Liver (tissue), 9 donors: Measurements from ENCODE around the gene TRIM9. TPM values are rescaled to one million over a fixed set of nuclear protein-coding genes. Genes with fewer than 3 reads are reported as not detected.

Experiments used
- DNase-seq: peaks from one replicate; pipeline ENCODE4 v3.0.0-alpha.2; 2017; ENCODE audit warnings: low spot score
- H3K27ac ChIP-seq, 2 donors: one replicate each; pipeline ENCODE4 v1.7.0; 2013; ENCODE audit warnings: inconsistent platforms in 2 of 2, low read length in 2 of 2, control low read depth in 1 of 2, low read depth in 1 of 2, mild to moderate bottlenecking in 1 of 2
- H3K27me3 ChIP-seq, 4 donors: one replicate each; pipeline versions ENCODE4 v1.6.1 to v1.7.0; 2013; ENCODE audit warnings: low read length in 3 of 4, inconsistent platforms in 1 of 4, mild to moderate bottlenecking in 1 of 4, moderate library complexity in 1 of 4; ENCODE audit not compliant: control insufficient read depth in 4 of 4, insufficient read depth in 4 of 4
- H3K36me3 ChIP-seq, 4 donors: one replicate each; pipeline versions ENCODE4 v1.6.1 to v1.7.0; 2013; ENCODE audit warnings: low read length in 3 of 4, mild to moderate bottlenecking in 3 of 4, low read depth in 1 of 4, moderate library complexity in 1 of 4; ENCODE audit not compliant: control insufficient read depth in 4 of 4, insufficient read depth in 3 of 4
- H3K4me1 ChIP-seq, 4 donors: one replicate each; pipeline versions ENCODE4 v1.6.1 to v1.7.0; 2013; ENCODE audit warnings: low read length in 3 of 4, mild to moderate bottlenecking in 3 of 4, moderate library complexity in 1 of 4; ENCODE audit not compliant: control insufficient read depth in 4 of 4, insufficient read depth in 4 of 4
- H3K4me3 ChIP-seq, 3 donors: one replicate each; pipeline versions ENCODE4 v1.6.1 to v1.7.0; 2013; ENCODE audit warnings: low read length in 3 of 3, control low read depth in 1 of 3, low read depth in 1 of 3, mild to moderate bottlenecking in 1 of 3
- H3K9ac ChIP-seq, 2 donors: one replicate each; pipeline ENCODE4 v1.7.0; 2013; ENCODE audit warnings: low read length in 2 of 2, mild to moderate bottlenecking in 2 of 2, moderate library complexity in 2 of 2, control low read depth in 1 of 2, low read depth in 1 of 2
- H3K9me3 ChIP-seq, 4 donors: one replicate each; pipeline versions ENCODE4 v1.6.1 to v1.7.0; 2013; ENCODE audit warnings: low read length in 3 of 4; ENCODE audit not compliant: control insufficient read depth in 4 of 4
- EGR1 ChIP-seq, 2 donors: IDR thresholded peaks; 2 replicates each; pipeline ENCODE4 v1.6.1; 2016 to 2018; ENCODE audit warnings: antibody characterized with exemption in 2 of 2, low read depth in 2 of 2
- FOXA1 ChIP-seq: IDR thresholded peaks from 2 replicates; pipeline ENCODE4 v1.6.1; 2016; ENCODE audit warnings: antibody characterized with exemption
- FOXA2 ChIP-seq: IDR thresholded peaks from 2 replicates; pipeline ENCODE4 v1.6.1; 2016; ENCODE audit warnings: antibody characterized with exemption
- GABPA ChIP-seq, 2 donors: IDR thresholded peaks in 1 of 2; conservative IDR thresholded peaks in 1 of 2; 2 replicates each; pipeline ENCODE4 v1.6.1; 2016; ENCODE audit warnings: antibody characterized with exemption in 2 of 2, mild to moderate bottlenecking in 1 of 2, moderate library complexity in 1 of 2
- HNF4A ChIP-seq, 2 donors: conservative IDR thresholded peaks; 2 replicates each; pipeline ENCODE4 v1.6.1; 2016; ENCODE audit warnings: antibody characterized with exemption in 2 of 2, mild to moderate bottlenecking in 2 of 2
- HNF4G ChIP-seq: IDR thresholded peaks from 2 replicates; pipeline ENCODE4 v1.6.1; 2016; ENCODE audit warnings: antibody characterized with exemption
- JUND ChIP-seq, 2 donors: IDR thresholded peaks; 2 replicates each; pipeline ENCODE4 v1.6.1; 2016; ENCODE audit warnings: antibody characterized with exemption in 2 of 2
- NR2F2 ChIP-seq: IDR thresholded peaks from 2 replicates; pipeline ENCODE4 v1.6.1; 2016; ENCODE audit warnings: antibody characterized with exemption
- RAD21 ChIP-seq, 2 donors: IDR thresholded peaks; 2 replicates each; pipeline ENCODE4 v1.6.1; 2016; ENCODE audit warnings: antibody characterized with exemption in 2 of 2, mild to moderate bottlenecking in 2 of 2
- RXRA ChIP-seq, 2 donors: IDR thresholded peaks; 2 replicates each; pipeline ENCODE4 v1.6.1; 2017 to 2018; ENCODE audit warnings: antibody characterized with exemption in 2 of 2, mild to moderate bottlenecking in 1 of 2
- SP1 ChIP-seq: IDR thresholded peaks from 2 replicates; pipeline ENCODE4 v1.6.1; 2018; ENCODE audit warnings: antibody characterized with exemption, mild to moderate bottlenecking
- TAF1 ChIP-seq: conservative IDR thresholded peaks from 2 replicates; pipeline ENCODE4 v1.6.1; 2016; ENCODE audit warnings: antibody characterized with exemption, mild to moderate bottlenecking
- YY1 ChIP-seq: IDR thresholded peaks from 2 replicates; pipeline ENCODE4 v1.6.1; 2016; ENCODE audit warnings: antibody characterized with exemption, mild to moderate bottlenecking
- WGBS: extraction: QIAGEN DNeasy Blood & Tissue Kit; methylation state at CpG from one replicate; pipeline ENCODE4 v1.1.7; 2013; 5-methylcytosine and 5-hydroxymethylcytosine counted together
- polyA plus RNA-seq, 2 donors: library from polyadenylated mRNA; stranded (reverse) in 1 of 2; unstranded in 1 of 2; fragments of 200-250 nt in 1 of 2; fragments of >200 nt in 1 of 2; fragmentation: Nextera tagmentation in 1 of 2; extraction: Ambion mirVana in 1 of 2; gene quantifications; one replicate each; pipeline versions ENCODE4 v1.2.1 to v1.2.3, GENCODE V29; 2013 to 2015
- total RNA-seq, 2 donors: library from RNA; depleted of rRNA; stranded (reverse); fragments of >200 nt; gene quantifications; one replicate each; pipeline ENCODE4 v1.2.3, GENCODE V29; 2014
- TF ChIP-seq, protein P1 (sequence below): IDR thresholded peaks from 2 replicates; pipeline ENCODE4 v1.6.1; 2016; ENCODE audit warnings: antibody characterized with exemption, mild to moderate bottlenecking
- TF ChIP-seq, protein P2 (sequence below): IDR thresholded peaks from 2 replicates; pipeline ENCODE4 v1.6.1; 2016; ENCODE audit warnings: antibody characterized with exemption
- TF ChIP-seq, protein P3 (sequence below): IDR thresholded peaks from 2 replicates; pipeline ENCODE4 v1.6.1; 2016; ENCODE audit warnings: antibody characterized with exemption
- TF ChIP-seq, protein P4 (sequence below): fragments of 150-350 bp; IDR thresholded peaks from 2 replicates; pipeline ENCODE4 v1.5.1; 2017; ENCODE audit warnings: improper control_type of control experiment, low read depth, low read length; ENCODE audit not compliant: missing input control
- TF ChIP-seq, protein P5 (sequence below): IDR thresholded peaks from 2 replicates; pipeline ENCODE4 v1.6.1; 2016; ENCODE audit warnings: antibody characterized with exemption
- donor health status: healthy.
- donor health status: healthy.
- donor health status: healthy.
- donor health status: healthy.
- donor health status: healthy.

TRIM9 gene
- total and polyA plus RNA-seq, 4 donors = 0.09 to 1.6 (median 0.18) TPM

DNA sequence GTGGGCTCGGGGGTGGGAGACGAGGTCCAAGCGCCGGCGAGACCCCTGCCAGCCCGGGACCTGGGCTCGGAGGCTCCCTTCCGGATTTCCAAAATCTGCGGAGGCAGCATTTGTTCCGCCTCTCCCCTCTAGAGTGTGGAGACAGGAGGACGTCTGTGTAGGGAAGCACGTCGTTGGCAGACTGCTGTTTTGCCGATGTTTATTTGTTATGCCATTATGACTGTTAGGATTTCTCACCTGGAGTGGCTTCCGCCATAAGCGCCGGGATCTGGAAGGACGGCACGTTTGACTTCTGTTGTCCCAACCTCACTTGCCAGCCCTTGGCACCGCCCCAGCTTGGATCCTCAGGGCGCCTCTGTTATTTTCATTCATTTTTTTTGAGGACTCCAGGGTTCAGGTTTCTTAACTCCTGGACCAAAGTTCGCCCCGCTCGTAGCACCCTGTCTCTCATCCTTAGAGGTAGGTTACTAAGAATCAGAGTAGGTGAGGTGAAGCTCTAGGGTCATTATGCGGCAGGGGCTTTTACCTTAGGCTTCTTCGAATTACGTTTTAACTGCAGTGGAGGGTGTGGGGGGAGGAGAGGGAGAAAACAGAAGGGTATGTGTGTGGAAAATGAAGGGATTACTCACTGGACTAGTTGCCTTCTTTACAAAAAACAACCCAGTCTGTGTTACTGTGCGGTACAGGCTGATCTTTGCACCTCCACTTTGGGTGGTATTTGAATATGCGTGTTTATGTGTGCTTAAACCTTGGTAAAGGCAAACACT lies 150.1 kb downstream of the TRIM9 start:
- H3K4me1 ChIP-seq = peaks cover 6 to 29% (median 21%) of the 10 kb centered on the region in 4 donors
- peak overlapping the region; percentile 78 to 92 for H3K27ac ChIP-seq
- H3K9ac ChIP-seq = peak overlapping the region; percentile 55 to 91
- TF ChIP-seq FOXA2 (no peak), HNF4G (peak; percentile 54), SP1 (peak; percentile 47), JUND (IDR thresholded peaks at IDR 0.05) (no peak), RXRA (IDR thresholded peaks at IDR 0.05) (peak in 1 of 2 donors; percentile 72), HNF4A (conservative IDR thresholded peaks at IDR 0.05) (peak; percentile 74 to 94), GABPA (IDR thresholded peaks at IDR 0.05 in 1 of 2, conservative IDR thresholded peaks at IDR 0.05 in 1 of 2) (no peak), YY1 (peak; percentile 56), EGR1 (IDR thresholded peaks at IDR 0.05; ENCODE audit: low read depth in 2 of 2) (no peak), TAF1 (no peak), NR2F2 (no peak), RAD21 (IDR thresholded peaks at IDR 0.05) (peak in 1 of 2 donors; percentile 4), FOXA1 (no peak)
- TF ChIP-seq, protein P1, sequence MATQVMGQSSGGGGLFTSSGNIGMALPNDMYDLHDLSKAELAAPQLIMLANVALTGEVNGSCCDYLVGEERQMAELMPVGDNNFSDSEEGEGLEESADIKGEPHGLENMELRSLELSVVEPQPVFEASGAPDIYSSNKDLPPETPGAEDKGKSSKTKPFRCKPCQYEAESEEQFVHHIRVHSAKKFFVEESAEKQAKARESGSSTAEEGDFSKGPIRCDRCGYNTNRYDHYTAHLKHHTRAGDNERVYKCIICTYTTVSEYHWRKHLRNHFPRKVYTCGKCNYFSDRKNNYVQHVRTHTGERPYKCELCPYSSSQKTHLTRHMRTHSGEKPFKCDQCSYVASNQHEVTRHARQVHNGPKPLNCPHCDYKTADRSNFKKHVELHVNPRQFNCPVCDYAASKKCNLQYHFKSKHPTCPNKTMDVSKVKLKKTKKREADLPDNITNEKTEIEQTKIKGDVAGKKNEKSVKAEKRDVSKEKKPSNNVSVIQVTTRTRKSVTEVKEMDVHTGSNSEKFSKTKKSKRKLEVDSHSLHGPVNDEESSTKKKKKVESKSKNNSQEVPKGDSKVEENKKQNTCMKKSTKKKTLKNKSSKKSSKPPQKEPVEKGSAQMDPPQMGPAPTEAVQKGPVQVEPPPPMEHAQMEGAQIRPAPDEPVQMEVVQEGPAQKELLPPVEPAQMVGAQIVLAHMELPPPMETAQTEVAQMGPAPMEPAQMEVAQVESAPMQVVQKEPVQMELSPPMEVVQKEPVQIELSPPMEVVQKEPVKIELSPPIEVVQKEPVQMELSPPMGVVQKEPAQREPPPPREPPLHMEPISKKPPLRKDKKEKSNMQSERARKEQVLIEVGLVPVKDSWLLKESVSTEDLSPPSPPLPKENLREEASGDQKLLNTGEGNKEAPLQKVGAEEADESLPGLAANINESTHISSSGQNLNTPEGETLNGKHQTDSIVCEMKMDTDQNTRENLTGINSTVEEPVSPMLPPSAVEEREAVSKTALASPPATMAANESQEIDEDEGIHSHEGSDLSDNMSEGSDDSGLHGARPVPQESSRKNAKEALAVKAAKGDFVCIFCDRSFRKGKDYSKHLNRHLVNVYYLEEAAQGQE = no peak
- TF ChIP-seq, protein P2, sequence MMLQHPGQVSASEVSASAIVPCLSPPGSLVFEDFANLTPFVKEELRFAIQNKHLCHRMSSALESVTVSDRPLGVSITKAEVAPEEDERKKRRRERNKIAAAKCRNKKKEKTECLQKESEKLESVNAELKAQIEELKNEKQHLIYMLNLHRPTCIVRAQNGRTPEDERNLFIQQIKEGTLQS = no peak
- TF ChIP-seq, protein P3, sequence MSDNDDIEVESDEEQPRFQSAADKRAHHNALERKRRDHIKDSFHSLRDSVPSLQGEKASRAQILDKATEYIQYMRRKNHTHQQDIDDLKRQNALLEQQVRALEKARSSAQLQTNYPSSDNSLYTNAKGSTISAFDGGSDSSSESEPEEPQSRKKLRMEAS = no peak
- TF ChIP-seq, protein P4, sequence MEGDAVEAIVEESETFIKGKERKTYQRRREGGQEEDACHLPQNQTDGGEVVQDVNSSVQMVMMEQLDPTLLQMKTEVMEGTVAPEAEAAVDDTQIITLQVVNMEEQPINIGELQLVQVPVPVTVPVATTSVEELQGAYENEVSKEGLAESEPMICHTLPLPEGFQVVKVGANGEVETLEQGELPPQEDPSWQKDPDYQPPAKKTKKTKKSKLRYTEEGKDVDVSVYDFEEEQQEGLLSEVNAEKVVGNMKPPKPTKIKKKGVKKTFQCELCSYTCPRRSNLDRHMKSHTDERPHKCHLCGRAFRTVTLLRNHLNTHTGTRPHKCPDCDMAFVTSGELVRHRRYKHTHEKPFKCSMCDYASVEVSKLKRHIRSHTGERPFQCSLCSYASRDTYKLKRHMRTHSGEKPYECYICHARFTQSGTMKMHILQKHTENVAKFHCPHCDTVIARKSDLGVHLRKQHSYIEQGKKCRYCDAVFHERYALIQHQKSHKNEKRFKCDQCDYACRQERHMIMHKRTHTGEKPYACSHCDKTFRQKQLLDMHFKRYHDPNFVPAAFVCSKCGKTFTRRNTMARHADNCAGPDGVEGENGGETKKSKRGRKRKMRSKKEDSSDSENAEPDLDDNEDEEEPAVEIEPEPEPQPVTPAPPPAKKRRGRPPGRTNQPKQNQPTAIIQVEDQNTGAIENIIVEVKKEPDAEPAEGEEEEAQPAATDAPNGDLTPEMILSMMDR = no peak
- TF ChIP-seq, protein P5, sequence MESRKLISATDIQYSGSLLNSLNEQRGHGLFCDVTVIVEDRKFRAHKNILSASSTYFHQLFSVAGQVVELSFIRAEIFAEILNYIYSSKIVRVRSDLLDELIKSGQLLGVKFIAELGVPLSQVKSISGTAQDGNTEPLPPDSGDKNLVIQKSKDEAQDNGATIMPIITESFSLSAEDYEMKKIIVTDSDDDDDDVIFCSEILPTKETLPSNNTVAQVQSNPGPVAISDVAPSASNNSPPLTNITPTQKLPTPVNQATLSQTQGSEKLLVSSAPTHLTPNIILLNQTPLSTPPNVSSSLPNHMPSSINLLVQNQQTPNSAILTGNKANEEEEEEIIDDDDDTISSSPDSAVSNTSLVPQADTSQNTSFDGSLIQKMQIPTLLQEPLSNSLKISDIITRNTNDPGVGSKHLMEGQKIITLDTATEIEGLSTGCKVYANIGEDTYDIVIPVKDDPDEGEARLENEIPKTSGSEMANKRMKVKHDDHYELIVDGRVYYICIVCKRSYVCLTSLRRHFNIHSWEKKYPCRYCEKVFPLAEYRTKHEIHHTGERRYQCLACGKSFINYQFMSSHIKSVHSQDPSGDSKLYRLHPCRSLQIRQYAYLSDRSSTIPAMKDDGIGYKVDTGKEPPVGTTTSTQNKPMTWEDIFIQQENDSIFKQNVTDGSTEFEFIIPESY = no peak
- peak overlapping the region; percentile 72 to 94 (median 91) for H3K4me3 ChIP-seq
- no peaks in the 10 kb centered on the region for H3K9me3 ChIP-seq
- 2% methylated on average over 29 of the region's 29 CpGs for WGBS
- DNase-seq = peak; percentile 41
- peaks cover 0 to 11% (median 2%) of the 10 kb centered on the region in 4 donors for H3K36me3 ChIP-seq
- no peaks in the 10 kb centered on the region for H3K27me3 ChIP-seq
